ENCODE measurements around the gene TBX10.
"Not testable (repeated sequence)": the region's sequence is repeated elsewhere in the genome, so short reads cannot be mapped to it uniquely, and the experiment has no call there.

Gene TBX10

GRCh38 chr11:67631411-67631810, 8.2 kb downstream of the TBX10 start:
- DNase-seq (ENCODE audit: low read depth in 2 of 2): no peak

GRCh38 chr11:67630943-67631331, 8.6 kb downstream of the TBX10 start:
- no peak for DNase-seq (ENCODE audit: low read depth in 2 of 2)

GRCh38 chr11:67630228-67630942, 9.2 kb downstream of the TBX10 start:
- peak; percentile 89 to 92 for DNase-seq (ENCODE audit: low read depth in 2 of 2)

GRCh38 chr11:67629386-67630227, 10.0 kb downstream of the TBX10 start, which contains the start of gene NUDT8:
NUDT8 (minus strand) TSS chr11:67629937; CDS start chr11:67629911, 26 bp downstream.
- DNase-seq (ENCODE audit: low read depth in 2 of 2): peak; percentile 69 to 75

- DNase-seq (ENCODE audit: low read depth in 2 of 2): no peak
Measured at GRCh38 chr11:67628710-67629385, 10.7 kb downstream of the TBX10 start.

- no peak for DNase-seq (ENCODE audit: low read depth in 2 of 2)
Measured at GRCh38 chr11:67627812-67628624, 11.5 kb downstream of the TBX10 start.

- DNase-seq (ENCODE audit: low read depth in 2 of 2): no peak
Measured at GRCh38 chr11:67627441-67627811, 12.1 kb downstream of the TBX10 start.

GRCh38 chr11:67626970-67627369, 12.6 kb downstream of the TBX10 start:
- DNase-seq (ENCODE audit: low read depth in 2 of 2): no peak

- not testable (repeated sequence) for DNase-seq (ENCODE audit: low read depth in 2 of 2)
Measured at GRCh38 chr11:67626131-67626833, 13.3 kb downstream of the TBX10 start.

GRCh38 chr11:67623795-67624194, 15.8 kb downstream of the TBX10 start:
- not testable (repeated sequence) for DNase-seq (ENCODE audit: low read depth in 2 of 2)

GRCh38 chr11:67622905-67623304, 16.7 kb downstream of the TBX10 start:
- DNase-seq (ENCODE audit: low read depth in 2 of 2): not testable (repeated sequence)

GRCh38 chr11:67621928-67622327, 17.6 kb downstream of the TBX10 start:
- not testable (repeated sequence) for DNase-seq (ENCODE audit: low read depth in 2 of 2)

- not testable (repeated sequence) for DNase-seq (ENCODE audit: low read depth in 2 of 2)
Measured at GRCh38 chr11:67620621-67621020, 18.9 kb downstream of the TBX10 start.

GRCh38 chr11:67619683-67620618, 19.6 kb downstream of the TBX10 start:
- DNase-seq (ENCODE audit: low read depth in 2 of 2): not testable (repeated sequence)

- not testable (repeated sequence) for DNase-seq (ENCODE audit: low read depth in 2 of 2)
Measured at GRCh38 chr11:67618901-67619659, 20.5 kb downstream of the TBX10 start.

GRCh38 chr11:67617243-67617953, 22.2 kb downstream of the TBX10 start:
- no peak for DNase-seq (ENCODE audit: low read depth in 2 of 2)

- DNase-seq (ENCODE audit: low read depth in 2 of 2): no peak
Measured at GRCh38 chr11:67616431-67617242, 22.9 kb downstream of the TBX10 start.

Data from stimulated activated CD4-positive, alpha-beta T cell treated with anti-CD3 and anti-CD28 coated beads, Interleukin-1b, Interleukin-23, amount 100 ng/mL, for 1 hour (primary cell).